HG03175 (cell line): ENCODE results near the gene ZBTB20.
A peak's percentile ranks its signal among the peaks of the same experiment; 100 is the strongest.

Experiments
- ATAC-seq: cut with Tn5 transposase; IDR thresholded peaks from one replicate; pipeline ENCODE4 v1.9.1; 2021; ENCODE audit warnings: mild to moderate bottlenecking, moderate library complexity; ENCODE audit not compliant: unreplicated experiment

The ZBTB20 gene

DNA sequence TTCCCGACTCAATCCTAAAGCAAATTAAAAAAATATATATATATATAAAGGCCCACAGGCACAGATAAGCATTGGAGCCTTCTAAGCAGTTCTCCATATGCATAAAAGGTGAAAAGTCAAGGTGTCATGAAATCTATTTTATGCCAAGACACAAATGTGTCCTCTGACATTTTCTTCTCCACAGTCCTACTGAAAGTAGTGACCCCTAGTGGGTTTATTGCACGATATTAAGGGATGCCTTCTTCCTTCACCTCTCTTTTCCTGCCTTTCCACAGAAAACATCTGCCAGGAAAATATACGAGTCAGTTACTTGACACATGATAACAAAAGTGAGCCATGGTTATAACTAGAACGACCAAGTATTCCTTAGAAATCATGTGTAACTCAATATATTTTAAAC is 550.1 kb downstream of the ZBTB20 start:
- no peak for ATAC-seq

DNA sequence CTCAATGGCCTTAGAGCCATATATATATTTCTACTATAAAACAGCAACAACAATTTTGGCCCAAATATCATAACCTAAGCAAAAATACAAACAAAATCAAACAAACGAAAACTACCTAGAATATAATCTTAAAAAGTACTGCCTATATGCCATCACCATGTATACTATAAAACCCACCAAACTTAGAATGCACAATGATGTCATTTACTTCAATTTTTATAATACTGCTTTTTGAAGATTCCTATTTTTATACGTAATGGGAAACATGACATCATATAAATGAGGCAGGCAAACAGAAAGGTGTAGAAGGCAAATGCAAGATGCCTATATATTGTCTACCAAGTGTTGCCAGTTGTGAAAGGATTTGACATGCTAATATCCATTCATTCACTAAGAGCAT is 550.9 kb downstream of the ZBTB20 start:
- ATAC-seq: no peak

DNA sequence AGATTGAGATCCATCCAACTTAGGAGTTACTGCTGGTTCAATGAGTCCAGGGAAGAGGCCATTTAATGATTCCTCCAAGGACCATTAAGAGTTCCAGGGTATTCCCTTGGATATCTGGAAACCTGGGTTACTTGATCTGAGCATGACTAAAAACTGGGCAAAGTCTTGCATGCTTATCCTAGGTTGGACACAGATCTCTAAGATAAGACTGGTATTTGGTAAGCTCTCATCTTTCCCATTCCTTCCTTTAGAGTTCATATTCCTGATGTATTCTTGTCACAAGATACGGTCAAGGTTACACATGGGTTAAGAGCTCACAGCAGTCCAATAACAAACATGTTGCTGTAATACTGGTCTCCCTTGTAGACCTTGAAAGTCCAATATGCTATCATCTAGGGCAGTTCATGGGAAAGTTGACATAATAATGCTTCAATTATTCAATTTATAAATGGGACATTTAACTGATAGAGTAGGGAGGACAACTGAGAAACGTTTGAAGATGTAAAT is 551.5 kb downstream of the ZBTB20 start:
- ATAC-seq: no peak

DNA sequence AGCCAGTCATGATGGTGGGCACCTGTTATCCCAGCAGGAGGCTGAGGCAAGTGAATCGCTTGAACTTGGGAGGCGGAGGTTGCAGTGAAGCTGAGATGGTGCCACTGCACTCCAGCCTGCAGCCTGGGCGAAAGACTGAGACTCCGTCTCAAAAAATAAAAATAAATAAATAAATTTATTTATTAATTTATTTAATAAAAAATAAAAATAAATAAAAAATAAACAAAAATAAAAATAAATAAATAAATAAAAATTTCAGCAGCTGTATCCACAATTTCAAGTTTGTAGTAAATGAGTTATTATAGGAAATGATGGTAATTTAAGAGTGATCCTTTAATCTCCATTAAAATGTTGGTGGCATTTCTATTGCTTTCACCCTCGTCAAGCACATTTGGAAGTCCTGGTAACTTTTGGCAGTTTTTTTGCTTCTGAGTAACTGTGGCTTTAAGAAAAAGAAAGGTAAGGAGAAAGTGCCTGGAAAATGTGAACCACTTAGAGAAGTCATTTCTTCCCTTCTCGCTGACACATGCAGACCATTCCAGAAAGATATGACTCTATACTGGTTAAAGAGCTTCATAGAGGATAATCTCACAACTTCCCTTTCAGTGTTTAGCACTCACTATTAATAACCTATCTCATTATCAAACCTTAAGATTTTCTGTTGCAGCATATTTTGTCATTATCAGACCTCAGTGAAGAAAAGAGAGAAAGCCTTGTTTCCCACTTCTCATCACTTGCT is 556.6 kb downstream of the ZBTB20 start:
- no peak for ATAC-seq

DNA sequence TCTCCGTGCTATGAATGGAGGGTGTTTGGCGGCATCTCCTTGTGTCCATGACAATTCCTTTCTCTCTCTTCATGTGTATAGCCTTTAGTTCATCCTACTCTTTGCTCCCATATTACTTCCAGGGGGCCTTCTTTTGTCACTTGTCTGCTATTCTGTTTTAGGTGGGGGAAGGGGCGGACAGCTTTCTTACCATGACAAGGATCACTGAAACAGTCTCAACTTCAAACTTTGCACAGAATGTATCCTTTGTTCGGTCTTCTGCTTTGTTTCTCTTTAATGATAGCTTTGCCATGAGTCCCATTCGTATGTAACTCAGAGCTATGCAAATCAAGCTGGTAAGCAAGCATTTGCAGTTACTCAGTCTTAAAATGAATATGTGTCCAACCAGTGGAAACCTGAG is 559.1 kb downstream of the ZBTB20 start:
- no peak for ATAC-seq

DNA sequence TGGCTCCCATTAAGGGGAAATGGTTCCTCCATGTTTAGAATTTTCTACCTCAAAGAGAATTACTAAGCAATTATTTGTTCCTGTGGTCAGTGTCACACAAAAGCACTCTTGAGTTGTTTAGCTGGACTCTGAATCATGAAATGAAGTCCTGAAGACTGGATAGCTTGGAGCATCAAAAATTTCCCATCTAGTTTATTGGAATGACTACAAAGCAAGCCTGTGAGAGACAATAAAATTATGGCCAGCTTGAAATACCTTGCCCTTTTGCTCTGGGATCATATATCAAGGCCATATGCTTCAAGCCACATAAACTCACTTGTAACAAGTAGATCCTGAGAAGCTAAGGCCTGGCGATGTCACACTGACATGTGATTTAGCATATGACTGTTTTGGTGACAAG is 561.0 kb downstream of the ZBTB20 start:
- no peak for ATAC-seq

DNA sequence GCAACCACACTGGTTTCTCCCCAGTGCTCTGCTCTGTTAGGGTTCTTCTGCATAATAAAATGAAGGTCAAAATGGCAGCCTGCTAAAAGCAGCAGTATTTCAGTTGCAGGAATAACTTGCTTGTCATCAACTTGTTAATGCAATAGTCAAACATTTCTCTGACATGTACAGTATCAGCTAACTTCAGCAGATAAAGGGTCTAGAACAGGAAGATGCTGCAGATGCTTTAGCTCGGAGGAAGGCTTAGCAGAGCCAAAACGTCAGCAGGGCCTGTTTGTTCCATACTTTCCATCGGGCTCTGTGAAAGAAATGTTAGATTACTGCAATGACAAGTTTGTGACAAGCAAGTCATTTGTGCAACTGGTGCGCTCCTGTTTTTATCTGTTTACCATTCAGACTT is 561.4 kb downstream of the ZBTB20 start:
- no peak for ATAC-seq

DNA sequence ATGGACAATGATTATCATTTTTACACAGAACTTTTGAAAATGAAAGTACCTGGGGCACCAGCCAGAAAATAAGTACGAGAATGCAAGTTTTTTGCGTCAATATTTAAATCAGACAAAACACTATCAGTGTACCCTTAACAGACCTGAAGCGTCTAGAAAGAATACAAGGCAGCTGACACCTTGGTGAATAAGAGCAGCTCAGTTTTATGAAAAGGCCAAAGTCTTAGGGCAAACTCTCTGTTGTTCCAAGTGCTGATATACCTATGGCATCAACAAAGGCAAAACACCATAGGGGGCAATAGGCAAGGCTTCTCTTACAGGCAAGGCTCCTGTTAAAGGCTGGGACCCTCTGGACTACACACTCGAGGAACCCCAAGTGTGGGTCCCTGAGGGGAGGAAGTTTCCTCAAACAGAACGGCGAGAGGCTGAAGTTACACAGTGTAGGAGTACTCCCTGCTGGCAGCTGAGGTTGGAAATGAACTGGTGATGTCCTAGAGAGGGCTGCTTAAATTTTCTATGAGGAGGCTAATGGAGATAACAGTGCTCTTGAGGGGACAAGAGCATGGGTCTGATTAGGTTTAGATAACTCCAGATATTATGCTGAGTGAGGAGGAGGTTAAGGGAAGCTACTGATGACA is 562.2 kb downstream of the ZBTB20 start:
- ATAC-seq: no peak

DNA sequence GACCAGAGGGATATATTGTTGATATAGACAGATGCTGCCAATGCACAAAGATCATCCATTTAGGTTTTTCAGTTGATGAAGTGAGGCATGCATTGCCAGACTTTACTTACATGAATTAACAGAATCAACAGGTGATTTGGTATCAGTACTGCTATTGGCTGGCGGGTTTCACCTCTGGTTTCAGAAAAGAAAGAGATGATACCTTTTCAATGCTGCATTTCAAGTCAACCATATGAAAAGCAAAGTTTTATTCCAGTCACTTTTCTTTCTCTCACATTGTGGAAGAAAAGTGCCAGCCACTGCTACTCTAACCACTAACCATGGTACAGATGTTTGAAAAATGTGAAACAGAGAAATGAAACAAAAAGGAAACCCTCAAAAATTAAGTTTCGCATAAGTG is 564.2 kb downstream of the ZBTB20 start:
- peak; percentile 84 for ATAC-seq

DNA sequence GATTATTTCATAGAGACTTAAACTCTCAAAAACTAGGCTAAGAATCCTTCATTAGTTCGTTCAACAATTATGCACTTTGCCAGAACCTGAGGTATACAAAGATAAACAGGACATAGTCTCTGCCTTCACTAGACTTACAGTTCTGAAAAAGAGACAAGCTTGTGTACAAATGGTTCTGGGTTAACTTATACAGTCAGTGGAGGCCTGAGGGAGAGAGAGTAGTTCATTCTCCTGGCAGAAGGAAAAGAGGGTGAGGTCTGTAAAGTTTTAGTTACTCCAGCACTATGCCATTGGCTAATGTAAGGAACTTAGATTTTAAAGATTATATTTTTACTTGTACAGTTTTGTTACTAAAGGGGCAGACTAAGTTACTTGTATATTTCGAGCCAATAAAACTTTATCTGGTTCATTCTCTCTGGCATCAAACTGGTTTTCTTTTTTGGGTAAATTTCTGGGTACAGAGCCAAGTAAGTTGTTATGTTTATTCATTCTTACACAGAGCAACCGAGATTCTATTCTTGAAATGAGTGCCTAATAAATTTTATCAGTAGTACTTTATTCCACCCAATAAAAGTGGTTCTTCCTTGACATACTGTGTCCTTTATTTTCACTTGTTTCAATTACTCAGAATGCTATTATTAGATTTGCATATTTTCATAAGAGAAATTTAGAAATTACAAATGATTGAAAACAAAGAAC is 574.6 kb downstream of the ZBTB20 start:
- ATAC-seq: no peak

DNA sequence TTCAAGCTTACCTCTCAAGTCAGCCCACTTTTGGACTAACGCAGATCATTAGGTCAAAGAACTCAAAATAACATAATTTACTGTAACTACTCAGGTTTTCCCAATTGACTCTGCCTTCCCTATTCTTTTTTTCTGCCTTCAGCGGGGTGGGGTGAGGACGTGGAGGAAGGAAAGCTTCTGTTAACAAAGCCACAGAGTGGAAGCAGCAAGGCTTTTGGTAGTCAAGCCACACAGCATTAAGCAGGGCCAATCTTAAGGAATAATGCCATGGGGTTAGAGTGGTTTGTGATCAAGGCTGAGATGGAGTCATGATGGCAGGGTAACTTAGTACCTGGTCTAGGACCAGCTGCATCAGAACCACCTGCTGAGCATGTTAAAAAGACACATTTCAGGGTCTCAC is 575.7 kb downstream of the ZBTB20 start:
- ATAC-seq: no peak

DNA sequence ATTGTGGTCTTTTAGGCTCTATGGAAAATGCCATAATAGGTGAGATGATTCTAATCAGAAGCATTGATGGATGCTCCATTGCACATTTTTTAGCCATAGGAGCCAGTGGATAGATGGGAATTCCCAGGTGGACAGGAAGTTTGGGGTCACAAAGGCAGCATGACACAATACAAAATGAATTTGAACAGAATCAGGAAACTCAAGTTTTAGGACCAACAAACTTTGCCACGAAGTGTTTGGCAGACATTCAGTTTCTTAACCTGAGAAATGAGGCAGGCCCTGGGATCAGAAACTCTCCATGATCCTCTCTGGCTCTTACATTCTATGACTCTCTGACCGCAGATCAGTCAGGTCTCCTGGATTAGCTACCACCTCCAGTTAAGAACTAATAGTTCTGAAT is 577.9 kb downstream of the ZBTB20 start:
- no peak for ATAC-seq

DNA sequence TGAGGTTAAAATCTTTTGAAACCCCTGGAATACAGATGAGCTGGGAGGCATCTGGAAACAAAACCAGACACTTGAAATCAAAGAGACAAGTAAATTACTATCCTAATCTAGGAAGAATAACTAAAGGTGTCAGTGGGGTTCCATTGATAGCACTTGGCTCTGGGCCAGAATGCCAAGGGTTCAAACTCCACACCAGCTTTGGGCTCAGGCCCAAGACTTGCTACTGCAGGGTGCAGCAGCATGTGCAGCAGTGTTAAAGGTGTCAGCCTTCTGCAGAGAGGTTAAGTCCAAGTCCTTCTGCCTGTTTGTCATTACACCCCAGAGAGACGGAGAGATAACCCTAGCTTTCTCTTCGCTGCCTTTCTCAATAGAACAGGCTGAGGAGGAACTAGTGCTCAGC is 579.3 kb downstream of the ZBTB20 start:
- ATAC-seq: no peak

DNA sequence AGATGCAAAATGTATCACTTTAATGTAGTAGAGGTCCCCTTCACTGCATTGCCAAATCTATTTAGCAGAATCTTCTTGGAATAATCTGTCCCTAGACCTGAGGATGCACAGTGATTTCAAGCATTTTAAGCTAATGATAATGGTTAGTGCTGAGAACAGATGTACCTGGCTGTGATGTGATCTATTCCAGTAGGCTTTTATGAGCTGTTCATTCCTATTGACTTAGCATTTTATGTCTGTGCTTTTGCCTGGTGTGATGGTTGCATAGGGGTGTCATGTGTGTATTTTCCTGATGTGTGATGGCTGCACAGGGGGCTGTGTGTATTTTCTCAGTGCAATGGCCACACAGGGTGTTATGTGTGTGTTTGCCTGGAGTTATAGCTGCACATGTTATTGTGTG is 580.3 kb downstream of the ZBTB20 start:
- ATAC-seq: no peak

DNA sequence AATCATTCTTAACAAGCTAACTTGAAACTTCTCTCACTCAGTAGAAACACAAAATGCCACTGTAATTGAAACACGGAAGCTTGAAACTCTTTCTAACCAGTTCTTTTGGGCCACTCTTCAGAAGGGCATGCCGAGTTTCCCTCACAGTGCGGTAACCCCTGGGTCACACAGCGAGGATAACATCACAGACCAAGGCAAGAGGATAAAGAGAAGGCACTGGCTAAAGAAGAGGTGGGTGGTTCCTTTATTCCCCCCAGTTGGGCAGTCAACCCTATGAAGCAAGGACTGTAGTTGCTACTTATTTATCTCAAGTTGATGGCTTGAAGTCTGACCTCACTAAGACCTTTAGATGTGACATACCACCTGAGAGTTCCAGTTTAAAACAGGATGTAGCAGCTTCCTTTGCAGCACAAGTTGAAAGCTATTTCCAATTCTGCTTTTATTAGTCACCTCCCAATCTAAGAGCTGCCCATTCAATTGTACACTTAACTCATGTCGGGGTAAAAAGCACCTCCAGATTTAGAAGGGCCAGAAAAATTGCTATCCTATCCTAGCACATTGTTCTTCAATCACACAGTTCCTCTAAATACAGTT is 580.8 kb downstream of the ZBTB20 start:
- peak; percentile 74 for ATAC-seq

DNA sequence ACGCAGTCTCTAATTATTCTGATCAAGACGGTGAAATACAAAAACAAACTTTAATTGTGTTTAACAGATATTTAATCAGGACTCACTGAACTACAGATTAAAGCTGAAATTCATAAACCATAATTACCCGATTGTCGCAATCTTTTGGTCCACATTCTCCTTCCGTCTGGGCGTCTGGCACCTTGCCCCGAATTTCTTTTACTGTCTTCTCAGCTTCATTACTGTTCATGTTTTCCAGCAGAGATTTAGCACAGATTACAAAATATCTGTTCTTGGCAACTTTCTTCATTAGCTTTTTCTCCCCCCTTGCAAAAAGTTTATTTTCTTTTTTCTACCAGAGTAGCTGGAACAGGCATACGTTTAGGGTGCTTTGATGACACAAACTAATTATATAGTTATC is 581.9 kb downstream of the ZBTB20 start:
- no peak for ATAC-seq

DNA sequence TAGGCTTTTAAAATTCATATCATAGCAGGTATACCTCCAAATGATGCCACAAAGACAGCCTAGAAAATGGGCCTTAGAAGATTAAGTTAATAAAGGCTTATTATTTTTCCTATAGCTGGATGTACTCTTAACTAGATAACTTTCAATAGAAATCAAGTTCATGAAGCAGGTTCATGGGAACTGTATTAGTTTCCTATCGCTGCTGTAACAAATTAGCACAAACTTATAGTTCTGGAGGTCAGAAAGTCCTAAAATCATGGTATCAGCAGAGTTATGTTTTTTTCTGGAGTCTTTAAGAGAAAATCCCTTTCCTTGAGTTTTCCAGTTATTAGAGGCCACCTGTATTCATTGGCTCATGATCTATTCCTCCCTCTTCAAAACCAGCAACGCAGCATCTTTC is 583.4 kb downstream of the ZBTB20 start:
- no peak for ATAC-seq

DNA sequence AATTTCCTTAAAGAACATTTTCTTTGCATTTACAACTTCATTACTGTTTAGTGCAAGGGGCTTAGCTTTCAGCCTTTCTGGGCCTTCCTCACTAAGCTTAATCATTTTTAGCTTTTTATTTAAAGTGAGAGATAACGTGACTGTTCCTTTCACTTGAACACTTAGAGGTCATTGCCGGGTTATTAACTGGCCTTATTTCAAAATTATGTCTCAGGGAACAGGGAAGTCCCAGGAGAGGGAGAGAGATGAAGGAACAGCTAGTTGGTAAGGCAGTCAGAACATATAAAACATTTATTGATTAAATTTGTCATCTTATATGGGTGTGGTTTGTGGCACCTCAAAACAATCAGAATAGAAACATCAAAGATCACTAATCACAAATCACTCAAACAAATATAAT is 584.5 kb downstream of the ZBTB20 start:
- no peak for ATAC-seq

DNA sequence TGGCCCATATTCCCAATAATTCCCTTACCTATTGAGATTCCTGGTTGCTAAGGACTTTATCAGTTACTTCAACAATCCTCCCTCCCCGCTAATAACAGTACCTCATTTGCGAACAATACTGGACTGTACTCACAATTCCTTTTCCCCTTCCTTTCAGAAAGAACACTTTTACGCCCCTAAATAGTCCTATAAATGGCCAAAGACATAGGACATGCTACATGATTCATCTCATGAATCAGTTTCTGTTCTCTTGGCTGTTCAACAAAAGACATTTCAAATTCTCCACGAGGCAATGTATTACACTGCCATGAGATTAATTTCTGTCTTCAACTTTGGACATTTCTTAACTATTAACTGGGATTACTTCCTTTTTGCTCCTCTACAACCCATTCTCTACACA is 588.8 kb downstream of the ZBTB20 start:
- ATAC-seq: no peak

DNA sequence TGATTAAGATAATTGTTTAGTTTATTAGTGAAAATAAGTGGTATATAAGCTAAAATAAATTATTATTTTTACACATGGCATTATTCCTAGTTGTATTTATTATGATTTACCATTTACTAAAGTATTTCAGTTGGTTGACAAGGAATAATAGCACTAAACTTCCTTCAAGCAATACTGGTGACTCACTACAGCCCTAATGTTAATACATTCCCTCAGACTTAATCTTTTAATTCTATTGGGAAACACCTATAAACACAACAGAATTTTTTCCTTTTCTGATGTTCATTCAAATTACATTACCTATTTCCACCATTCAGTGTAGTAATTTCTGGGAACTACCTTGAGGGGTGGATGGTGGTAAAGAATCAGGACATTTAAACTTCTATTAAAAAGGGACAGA is 589.3 kb downstream of the ZBTB20 start:
- no peak for ATAC-seq

DNA sequence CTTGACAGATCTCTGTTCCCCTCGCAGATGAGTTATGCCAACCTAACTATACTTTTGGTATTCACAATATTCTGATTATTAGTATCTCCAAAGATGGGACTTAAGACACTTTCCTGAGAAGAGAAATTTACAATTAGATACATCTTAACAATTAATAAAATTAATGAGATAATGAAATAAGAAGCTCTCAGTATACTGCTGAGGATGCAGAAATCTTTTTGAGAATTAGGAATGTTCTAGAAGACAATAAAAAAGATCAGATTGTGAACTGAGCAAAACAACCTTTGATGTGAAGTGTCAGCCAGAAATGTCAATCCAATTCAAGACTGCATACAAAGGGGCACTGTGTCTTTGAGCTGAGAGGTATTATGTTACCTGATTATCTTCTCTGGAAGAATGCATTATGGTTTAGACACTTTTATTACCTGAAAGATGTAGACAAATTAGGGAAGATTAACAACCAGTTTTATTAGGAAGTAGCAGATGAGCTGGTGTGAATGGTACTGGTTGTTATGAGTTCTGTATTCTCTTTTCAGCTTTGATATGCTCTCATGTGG is 590.4 kb downstream of the ZBTB20 start:
- ATAC-seq: no peak
